Fibroblast of skin of right quadriceps (primary cell): ENCODE results near the gene GPR35.
"Not testable (repeated sequence)": the region's sequence is repeated elsewhere in the genome, so short reads cannot be mapped to it uniquely, and the experiment has no call there.

ENCODE experiments used
- DNase-seq: peaks from one replicate; pipeline ENCODE4 v3.0.0-alpha.2; 2013

The GPR35 gene

GRCh38 chr2:240642806-240643092 is 17.5 kb downstream of the GPR35 start:
- no peak for DNase-seq

DNA sequence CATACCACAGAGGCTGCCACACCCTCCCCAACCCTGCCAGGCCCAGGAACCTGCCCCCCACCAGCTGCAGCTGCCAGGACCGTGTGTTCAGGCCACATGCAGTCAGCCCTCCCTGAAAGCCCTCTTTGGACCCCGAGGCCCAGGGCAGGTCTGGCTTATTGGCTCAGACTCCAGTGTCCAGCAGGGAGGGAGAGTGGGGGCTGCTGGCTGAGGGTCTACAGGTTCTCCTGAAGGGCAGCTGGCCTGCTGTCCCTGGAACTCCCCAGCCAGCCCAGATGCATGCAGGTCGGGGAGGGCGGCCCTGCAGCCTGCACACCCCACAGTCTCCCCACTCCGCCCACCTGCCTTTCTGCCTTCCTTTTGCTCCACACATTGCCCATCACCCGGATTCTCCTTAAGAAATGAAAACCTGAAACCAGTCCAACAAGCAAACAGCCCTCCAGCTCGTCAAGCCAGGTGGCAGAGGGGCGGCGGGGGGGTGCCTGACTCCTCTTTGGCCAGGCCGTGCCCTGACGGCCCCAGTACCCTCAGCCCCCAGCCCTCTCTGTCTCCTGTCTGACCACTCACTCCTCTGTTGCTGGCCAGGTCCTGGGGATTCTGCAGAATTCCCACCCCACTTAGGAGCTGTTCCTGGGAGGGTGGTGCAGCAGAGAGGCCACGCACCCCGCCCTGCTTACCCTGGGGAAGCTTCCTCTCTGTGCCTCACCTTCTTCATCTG is 18.0 kb downstream of the GPR35 start:
- DNase-seq: no peak

DNA sequence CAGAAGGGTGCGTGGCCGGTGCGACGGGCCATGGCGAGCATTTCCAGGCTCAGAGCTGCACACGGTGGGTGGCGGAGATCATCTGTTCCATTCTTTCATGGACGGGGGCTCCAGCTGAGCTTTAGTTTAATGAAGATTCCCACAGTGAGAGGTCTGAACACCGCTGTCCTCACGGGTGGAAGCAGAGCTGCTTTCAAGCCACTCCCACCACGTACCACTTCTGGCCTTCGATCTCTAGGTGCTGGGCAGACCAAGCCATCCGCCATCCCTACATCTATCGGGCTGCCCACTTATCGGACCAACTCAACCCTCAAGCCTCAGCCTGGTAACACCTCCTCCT is 18.5 kb downstream of the GPR35 start:
- no peak for DNase-seq

DNA sequence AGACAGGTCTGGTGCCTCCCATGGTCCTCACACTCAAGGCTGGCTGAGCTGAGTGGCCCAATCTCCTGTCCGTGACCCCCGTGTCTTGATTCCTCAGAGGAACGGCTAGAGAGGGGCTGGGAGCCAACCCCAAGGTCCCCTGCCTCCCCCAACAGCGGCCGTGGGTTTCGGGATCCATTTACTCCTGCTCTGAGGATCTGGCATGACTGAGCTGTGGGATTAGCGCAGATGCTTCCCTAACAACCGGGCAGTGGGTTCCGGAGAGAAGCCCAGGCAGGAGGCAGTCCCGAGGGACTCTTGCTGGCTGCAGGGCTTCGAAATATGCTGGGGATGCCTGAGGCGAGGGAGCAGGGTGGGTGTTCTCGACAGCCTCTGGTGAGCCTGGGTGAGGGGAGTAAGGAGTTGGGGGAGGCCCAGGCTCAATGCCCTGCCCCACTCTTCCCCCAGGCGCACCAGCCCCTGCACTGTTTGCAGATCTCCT is 18.9 kb downstream of the GPR35 start:
- DNase-seq: no peak

DNA sequence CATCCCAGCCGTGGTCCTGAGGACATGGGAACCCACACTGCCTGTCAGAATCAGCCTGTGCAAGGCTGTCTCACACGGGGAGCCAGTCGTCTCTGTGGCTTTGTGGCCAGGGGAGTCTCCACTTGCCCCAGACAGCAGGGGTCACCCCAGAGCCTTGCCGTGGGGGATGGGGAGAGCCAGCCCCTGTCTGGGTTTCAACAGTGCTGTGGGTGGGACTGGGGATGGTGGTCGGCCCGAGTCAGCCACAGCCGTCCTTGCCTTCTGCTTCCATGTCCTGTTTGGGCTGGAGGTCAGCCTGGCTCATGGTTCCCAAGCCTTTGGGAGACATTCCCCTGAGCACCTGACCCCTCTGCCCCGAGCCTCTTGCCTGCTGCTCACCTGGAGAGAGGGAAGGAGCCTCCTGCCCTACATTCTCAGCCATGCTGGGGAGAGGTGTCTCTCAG is 19.6 kb downstream of the GPR35 start:
- DNase-seq: no peak

DNA sequence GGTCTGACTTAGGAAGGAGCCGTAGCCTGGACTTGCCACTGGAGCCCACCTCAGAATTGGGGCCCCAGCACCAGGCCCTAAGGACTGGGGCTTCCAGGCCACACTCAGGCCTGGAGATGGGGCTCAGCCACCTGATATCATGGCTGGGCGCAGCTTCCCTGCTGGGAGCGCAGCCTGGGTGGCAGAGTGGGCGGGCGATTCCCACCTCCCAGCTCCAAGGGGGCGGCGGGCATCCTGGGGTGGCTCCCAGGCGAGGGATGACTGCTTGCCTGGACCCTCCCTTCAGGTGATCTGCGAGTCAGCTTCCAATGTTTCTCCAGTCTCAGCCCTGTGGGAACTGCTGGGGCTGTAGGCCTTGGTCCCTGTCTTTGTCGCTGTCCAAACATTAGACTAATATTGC is 20.1 kb downstream of the GPR35 start:
- no peak for DNase-seq

DNA sequence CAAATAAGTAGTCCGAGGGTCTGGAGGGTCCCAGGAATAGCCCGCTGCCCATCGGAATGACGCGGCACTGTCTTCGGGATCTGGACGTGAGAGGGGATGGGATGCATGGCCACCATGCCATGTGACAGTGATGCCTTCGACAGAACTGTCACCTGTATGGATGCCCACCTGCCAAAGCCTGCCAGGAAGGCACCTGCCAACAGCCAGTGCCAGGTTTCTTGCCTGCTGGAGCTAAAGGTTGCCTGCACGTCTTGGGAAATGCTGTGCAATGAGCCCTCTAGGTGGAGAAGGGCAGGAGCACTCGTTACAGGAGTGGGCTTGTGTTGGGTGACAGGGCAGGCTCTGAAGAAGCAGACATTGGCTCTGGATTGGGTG is 20.5 kb downstream of the GPR35 start:
- no peak for DNase-seq

DNA sequence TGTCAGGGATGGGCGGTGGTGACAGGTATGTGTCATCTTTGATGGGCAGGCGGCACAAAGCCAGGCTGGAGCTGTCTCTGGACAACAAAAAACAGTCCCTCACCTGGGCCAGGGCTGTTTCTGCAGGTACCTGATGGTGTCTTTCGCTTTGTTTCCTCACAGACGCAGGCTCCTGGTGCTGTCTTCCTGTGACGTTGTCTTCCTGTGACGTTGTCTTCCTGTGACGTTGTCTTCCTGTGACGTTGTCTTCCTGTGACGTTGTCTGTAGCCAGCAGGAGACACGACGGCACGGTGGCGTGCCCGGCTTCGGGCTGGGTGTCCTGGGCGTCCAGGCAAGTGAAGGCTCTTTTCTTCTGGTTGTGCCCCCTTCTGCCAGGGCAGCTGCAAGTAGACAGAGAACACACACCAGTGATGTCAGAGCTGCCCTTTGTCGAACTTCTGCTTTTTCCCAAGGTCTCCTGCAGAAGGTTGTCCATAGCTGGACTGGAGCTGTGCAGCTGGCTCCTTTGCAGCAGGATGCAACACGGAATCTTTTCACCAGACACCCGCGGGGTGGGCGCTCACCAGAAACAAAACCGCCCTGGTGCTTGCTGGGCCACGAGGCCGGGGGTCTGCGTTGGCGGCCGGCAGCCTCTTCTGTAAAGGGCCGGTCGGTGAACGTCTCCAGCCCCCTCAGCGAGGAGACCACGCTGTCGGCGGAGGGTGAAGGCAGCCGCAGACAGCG is 21.1 kb downstream of the GPR35 start:
- DNase-seq: no peak

DNA sequence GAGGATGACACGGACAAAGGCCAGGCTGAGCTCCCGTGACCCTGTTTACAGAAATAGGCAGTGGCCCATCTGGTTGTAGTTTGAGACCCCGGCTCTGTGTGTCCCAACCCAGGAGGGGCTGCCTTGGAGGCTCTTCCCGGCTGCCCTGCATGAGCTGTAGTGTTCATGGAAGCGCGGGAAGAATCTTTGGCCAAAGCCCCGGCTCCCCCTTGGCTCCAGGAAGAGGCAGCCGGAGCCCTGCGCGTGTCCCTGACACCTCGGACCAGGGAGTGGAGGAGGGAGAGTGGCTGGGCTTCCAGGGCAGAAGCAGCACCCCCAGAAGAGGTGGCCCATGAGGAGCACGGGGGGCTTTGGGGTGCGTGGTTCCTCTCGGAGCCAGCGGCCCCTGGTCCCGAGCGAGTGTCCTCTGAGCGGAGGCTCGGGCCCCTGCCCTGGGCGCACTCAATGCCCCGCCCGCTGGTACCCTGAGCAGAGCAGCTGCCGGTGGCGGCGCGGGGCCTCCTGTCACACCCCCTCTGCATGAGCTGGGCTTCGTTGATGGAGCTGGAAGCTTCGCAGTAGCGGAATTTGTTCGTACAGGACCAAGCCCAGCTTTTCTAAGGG is 21.7 kb downstream of the GPR35 start:
- DNase-seq: no peak

- DNase-seq: no peak
Observed at GRCh38 chr2:240647503-240648154, 22.3 kb downstream of the GPR35 start.

GRCh38 chr2:240648155-240648649 is 22.9 kb downstream of the GPR35 start:
- DNase-seq: no peak

GRCh38 chr2:240648650-240649275 is 23.5 kb downstream of the GPR35 start:
- DNase-seq: no peak

DNA sequence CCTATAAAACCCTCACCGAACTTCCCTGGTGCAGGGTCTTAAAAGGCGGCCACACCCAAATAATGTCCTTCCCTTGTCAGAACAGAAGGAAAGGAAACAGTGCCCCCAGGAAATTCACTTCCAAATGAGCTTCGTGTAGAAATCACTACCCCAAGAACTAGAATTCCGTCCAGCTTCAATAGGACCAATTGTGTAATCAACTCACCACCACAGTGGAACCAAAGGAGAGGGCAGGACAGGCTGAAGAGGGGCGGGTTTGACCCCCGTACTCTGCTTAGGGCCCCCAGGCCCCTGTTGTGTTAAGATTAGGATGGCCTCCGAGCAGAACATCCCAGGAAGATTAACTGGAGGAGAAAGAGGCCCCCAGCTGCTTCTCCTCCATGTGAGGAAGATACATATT is 24.1 kb downstream of the GPR35 start:
- DNase-seq: no peak

GRCh38 chr2:240650254-240650965 is 25.1 kb downstream of the GPR35 start:
- no peak for DNase-seq

DNA sequence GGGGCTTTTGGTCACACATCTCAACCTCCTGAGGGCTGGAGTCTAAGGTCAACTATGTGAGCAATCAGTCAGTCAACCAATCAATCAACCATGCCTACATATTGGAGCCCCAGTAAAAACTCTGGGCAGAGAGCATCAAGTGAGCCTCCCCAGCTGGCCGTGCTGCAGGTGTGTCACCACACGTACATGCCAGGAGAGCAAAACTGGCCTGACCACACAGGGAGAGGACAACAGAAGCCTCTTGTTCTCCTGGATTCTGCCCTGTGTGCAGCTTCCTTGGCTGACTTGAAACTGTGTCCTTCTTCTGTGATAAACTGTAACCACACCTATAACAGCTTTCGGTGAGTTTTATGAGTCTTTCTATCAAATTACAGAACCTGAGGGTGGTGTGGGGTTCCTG is 25.9 kb downstream of the GPR35 start:
- DNase-seq: no peak

DNA sequence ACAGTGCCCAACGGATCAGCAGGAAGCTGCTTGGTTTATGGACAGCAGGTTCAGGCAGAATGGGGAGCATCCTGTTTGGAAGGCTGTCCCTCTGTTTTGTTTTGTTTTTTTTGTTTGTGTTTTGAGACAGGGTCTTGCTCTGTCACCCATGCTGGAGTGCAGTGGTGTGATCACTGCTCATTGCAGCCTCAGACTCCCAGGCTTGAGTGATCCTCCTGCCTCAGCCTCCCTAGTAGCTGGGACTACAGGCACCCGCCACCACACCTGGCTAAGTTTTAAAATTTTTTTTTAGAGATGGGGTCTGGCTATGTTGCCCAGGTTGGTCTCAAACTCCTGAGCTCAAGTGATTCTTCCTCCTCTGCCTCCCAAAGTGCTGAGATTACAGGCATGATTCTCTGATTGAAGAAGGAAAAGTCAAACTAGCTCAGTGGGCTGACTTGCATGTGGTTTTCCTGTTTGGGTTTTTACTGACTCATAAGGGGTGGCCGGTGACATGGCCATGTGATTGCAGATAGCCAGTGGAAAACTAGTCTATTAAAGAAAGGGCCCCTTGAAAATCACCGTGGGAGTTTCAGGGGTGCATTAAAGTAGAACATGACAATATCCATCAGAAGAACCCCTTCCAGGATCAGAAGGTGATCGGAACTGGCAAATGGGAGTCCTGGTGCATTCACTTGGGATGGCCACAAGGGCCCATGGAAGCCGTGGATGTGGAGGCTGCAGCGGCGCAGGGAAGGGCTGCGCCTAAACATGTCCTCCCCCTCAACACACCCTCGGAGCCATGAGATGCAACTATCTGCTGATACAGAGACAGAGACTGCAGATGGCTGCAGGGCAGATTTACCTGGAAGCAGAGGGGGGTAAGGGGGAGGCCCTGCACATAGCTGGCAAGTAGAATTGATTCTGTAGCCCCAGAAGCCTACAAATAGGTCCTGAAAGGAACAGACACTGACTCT is 30.9 kb downstream of the GPR35 start:
- no peak for DNase-seq

- not testable (repeated sequence) for DNase-seq
Observed at GRCh38 chr2:240659883-240660282, 34.6 kb downstream of the GPR35 start.

GRCh38 chr2:240662681-240663080 is 37.4 kb downstream of the GPR35 start:
- no peak for DNase-seq

DNA sequence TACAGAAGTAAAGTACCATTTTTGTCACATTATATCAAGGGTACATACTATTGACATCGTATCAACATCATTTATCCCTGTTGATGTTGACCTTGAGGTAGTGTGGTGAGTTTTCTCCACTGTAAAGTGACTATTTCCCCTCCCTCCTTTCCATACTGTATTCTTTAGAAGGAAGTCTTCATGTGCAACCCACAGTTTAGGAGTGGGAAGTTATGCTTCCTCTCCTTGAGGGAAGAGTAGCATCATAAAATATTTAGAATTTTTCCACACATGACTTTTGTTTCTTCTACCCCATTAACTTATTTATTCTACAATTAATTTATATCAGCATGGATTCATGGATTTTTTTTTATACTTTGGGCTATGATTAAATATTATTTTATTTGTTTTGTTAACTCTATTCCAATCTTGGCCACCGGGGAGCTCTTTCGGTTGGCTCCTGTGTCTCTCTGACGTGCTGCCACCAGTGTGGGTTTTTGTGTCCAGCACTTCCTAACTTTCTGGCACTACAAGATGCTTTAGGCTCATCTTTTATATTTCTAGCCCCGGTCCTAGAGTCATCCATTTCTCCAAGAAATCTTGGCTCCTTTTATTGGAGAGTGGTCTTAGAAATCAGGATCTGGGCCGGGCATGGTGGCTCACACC is 38.4 kb downstream of the GPR35 start:
- DNase-seq: no peak

DNA sequence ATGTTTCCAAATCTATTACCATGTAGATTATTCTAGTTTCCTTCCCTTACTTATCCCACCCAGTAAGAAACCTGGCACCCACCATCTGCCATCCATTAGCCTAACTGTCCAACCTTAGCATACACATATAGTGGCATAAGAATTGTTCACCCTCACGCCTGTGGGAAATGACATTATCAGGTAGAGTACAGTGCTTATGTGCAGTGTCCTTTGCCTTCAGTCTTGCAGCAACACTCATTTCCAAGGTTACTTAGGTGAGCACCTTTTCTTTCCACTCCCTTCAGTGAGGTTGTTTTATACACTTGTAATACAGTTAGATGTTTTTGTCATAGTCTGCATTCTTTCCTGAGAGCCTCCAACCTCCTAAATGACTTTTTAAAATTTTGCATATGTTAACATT is 39.3 kb downstream of the GPR35 start:
- DNase-seq: no peak

GRCh38 chr2:240670402-240670801 is 45.1 kb downstream of the GPR35 start:
- DNase-seq: no peak
